Naive thymus-derived CD4-positive, alpha-beta T cell (primary cell): ENCODE data around the gene C5orf47. TPM values are rescaled to one million over a fixed set of nuclear protein-coding genes. Genes with fewer than 3 reads are reported as not detected.

Experiments
- ATAC-seq: fragments of 150-1000 bp; cut with Tn5 transposase; 2 replicates; pipeline ENCODE4 v1.10.0; 2021; ENCODE audit warnings: mild to moderate bottlenecking, moderate library complexity
- CTCF ChIA-PET: fragments of 350-600 bp; sonication (Branson Sonifier 250); formaldehyde crosslinking; loops from one replicate; lab custom pipeline; 2021; ENCODE audit warnings: antibody characterized with exemption; lab: Charles Lee
- POLR2A ChIA-PET: fragments of 350-600 bp; sonication (Branson Sonifier 250); formaldehyde crosslinking; loops from one replicate; lab custom pipeline; 2021; ENCODE audit warnings: antibody characterized with exemption, inconsistent platforms; lab: Charles Lee
- DNase-seq, 9 donors: peaks; one replicate each; pipeline versions ENCODE4 v3.0.0 to v3.0.0-alpha.2; 2020 to 2022; ENCODE audit warnings: mixed read lengths in 1 of 9
- H3K27ac ChIP-seq: one replicate; pipeline ENCODE4 v1.7.0; 2013; ENCODE audit warnings: mild to moderate bottlenecking, low read depth, low read length, moderate library complexity
- H3K27me3 ChIP-seq, 2 donors: one replicate each; pipeline ENCODE4 v1.7.0; 2013; ENCODE audit warnings: low read length in 2 of 2, mild to moderate bottlenecking in 2 of 2, moderate library complexity in 2 of 2; ENCODE audit not compliant: control insufficient read depth in 2 of 2, insufficient read depth in 2 of 2
- H3K36me3 ChIP-seq, 3 experiments: 1 replicate in 2 of 3; 2 replicates in 1 of 3; pipeline ENCODE4 v1.7.0; 2013; ENCODE audit warnings: low read length in 3 of 3, mild to moderate bottlenecking in 3 of 3, moderate library complexity in 1 of 3; ENCODE audit not compliant: insufficient read depth in 3 of 3, control insufficient read depth in 2 of 3
- H3K4me1 ChIP-seq, 2 donors: one replicate each; pipeline ENCODE4 v1.7.0; 2013; ENCODE audit warnings: low read length in 2 of 2, mild to moderate bottlenecking in 2 of 2, moderate library complexity in 1 of 2; ENCODE audit not compliant: control insufficient read depth in 2 of 2, insufficient read depth in 2 of 2
- H3K4me3 ChIP-seq: 2 replicates; pipeline ENCODE4 v1.7.0; 2013; ENCODE audit warnings: mild to moderate bottlenecking, low read length
- H3K9me3 ChIP-seq, 3 experiments: 1 replicate in 2 of 3; 2 replicates in 1 of 3; pipeline ENCODE4 v1.7.0; 2013; ENCODE audit warnings: low read length in 3 of 3; ENCODE audit not compliant: control insufficient read depth in 2 of 3
- H3K27ac Mint-ChIP-seq, 9 donors: one replicate each; pipeline ENCODE4 v1.8.0; 2020 to 2022; ENCODE audit warnings: mixed read lengths in 9 of 9, mild to moderate bottlenecking in 8 of 9, moderate library complexity in 5 of 9, inconsistent platforms in 2 of 9
- H3K27me3 Mint-ChIP-seq, 5 donors: one replicate each; pipeline ENCODE4 v1.8.0; 2021 to 2022; ENCODE audit warnings: mixed read lengths in 5 of 5, mild to moderate bottlenecking in 1 of 5
- H3K36me3 Mint-ChIP-seq, 5 donors: one replicate each; pipeline ENCODE4 v1.8.0; 2020 to 2022; ENCODE audit warnings: mixed read lengths in 5 of 5, mild to moderate bottlenecking in 3 of 5, inconsistent platforms in 1 of 5
- H3K4me1 Mint-ChIP-seq, 7 donors: one replicate each; pipeline ENCODE4 v1.8.0; 2020 to 2022; ENCODE audit warnings: mixed read lengths in 7 of 7, mild to moderate bottlenecking in 3 of 7, inconsistent platforms in 1 of 7
- H3K4me3 Mint-ChIP-seq, 10 donors: one replicate each; pipeline ENCODE4 v1.8.0; 2020 to 2022; ENCODE audit warnings: mild to moderate bottlenecking in 10 of 10, mixed read lengths in 10 of 10, moderate library complexity in 6 of 10, inconsistent platforms in 2 of 10
- H3K9me3 Mint-ChIP-seq, 11 donors: one replicate each; pipeline ENCODE4 v1.8.0; 2020 to 2022; ENCODE audit warnings: mixed read lengths in 11 of 11, mild to moderate bottlenecking in 4 of 11, inconsistent platforms in 1 of 11, moderate library complexity in 1 of 11
- intact Hi-C, 2 donors: fragments of 100-400 bp; cut with micrococcal nuclease; formaldehyde crosslinking; loops; one replicate each; pipeline ENCODE4 v1.15.1; 2023
- polyA plus RNA-seq, 2 donors: library from polyadenylated mRNA; unstranded; fragments of 300-500 nt; fragmentation: Illumina TruSeq; gene quantifications; one replicate each; pipeline ENCODE4 v1.2.3, GENCODE V29; 2021
- total RNA-seq, 6 experiments: library from RNA in 5 of 6; stranded (reverse) in 5 of 6; gene quantifications; 1 replicate in 5 of 6; 2 replicates in 1 of 6; pipeline ENCODE4 v1.2.3 and lab custom pipeline; 2021 to 2026

The C5orf47 gene
- total and polyA plus RNA-seq, 7 experiments from 2014 or later: not detected

DNA sequence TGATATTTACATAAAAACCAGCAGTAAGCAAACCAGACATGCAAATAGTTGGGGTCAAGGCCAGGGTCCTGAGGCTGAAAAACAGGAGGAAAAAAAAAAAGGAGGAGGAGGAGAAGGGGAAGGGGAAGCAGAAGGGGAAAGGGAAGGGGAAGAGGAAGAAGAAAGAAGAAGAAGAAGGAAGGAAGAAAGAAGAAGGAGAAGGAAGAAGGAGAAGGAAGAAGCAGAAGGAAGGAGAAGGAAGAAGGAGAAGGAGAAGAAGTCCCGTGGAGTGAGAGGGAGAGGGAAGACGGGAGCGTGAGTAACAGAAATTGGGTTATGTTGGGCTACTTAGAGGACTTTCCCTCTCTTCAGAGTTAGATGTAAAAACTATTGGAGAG, 31.9 kb downstream of the C5orf47 start:
- intact Hi-C loops: no loop called here
- CTCF ChIA-PET: no interaction called here
- no peak overlapping the region for H3K4me3 ChIP-seq
- Mint-ChIP-seq H3K4me3 (no peak overlapping the region), H3K36me3 (peaks cover 0 to 7% (median 4%) of the 10 kb centered on the region in 5 donors), H3K27ac (no peak overlapping the region), H3K27me3 (peaks cover 10 to 49% (median 44%) of the 10 kb centered on the region in 5 donors), H3K9me3 (peaks cover 0 to 17% (median 5%) of the 10 kb centered on the region in 11 donors), H3K4me1 (peaks cover 0 to 4% (median 0%) of the 10 kb centered on the region in 7 donors)
- H3K9me3 ChIP-seq: no peaks in the 10 kb centered on the region
- POLR2A ChIA-PET: no interaction called here
- ATAC-seq (no peak), DNase-seq (no peak)
- H3K36me3 ChIP-seq: no peaks in the 10 kb centered on the region
- H3K27ac ChIP-seq: no peak overlapping the region
- H3K4me1 ChIP-seq: no peaks in the 10 kb centered on the region
- H3K27me3 ChIP-seq: no peaks in the 10 kb centered on the region

DNA sequence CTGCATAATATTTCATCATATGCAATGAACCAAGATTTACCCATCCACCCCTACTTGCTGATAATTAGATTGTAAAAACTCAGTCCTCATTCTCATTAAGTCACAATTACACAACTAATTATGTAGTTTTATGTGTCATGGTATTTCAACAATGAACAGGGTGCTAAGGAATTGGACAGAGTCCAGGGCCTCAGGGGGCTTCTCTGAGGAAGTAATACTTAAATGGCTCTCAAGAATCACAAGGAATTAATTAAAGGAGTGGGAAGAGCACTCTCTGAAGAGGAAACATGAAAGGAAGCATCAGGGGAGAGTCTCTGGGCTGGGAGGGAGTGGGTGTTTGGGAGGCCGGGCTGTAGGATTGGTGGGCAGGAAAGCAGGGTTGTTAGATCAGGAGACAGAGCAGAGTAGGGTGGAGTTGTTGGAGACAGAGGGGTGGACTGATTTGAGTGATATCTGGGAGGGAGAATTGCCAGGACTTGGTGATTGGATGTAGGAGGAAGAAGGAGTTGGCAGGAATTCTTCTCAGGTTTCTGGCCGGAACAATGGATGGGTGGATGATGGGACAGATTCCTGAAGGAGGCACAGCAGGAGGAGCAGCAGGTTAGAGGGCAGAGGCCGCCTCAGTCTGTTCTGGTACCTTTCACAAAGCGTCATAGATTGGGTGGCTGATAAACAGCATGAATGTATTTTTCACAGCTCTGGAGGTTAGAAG, 33.6 kb downstream of the C5orf47 start:
- Mint-ChIP-seq H3K27me3 (peaks cover 12 to 53% (median 44%) of the 10 kb centered on the region in 5 donors), H3K27ac (no peak overlapping the region), H3K4me3 (no peak overlapping the region), H3K36me3 (peaks cover 0 to 7% (median 4%) of the 10 kb centered on the region in 5 donors), H3K9me3 (peaks cover 0 to 19% (median 5%) of the 10 kb centered on the region in 11 donors), H3K4me1 (peaks cover 0 to 4% (median 0%) of the 10 kb centered on the region in 7 donors)
- Histone ChIP-seq H3K27me3 (no peaks in the 10 kb centered on the region), H3K36me3 (no peaks in the 10 kb centered on the region), H3K27ac (no peak overlapping the region), H3K4me1 (no peaks in the 10 kb centered on the region), H3K4me3 (no peak overlapping the region), H3K9me3 (no peaks in the 10 kb centered on the region)
- ChIA-PET POLR2A (no interaction called here), CTCF (no interaction called here)
- DNase-seq (no peak), ATAC-seq (no peak)
- intact Hi-C loops: no loop called here

DNA sequence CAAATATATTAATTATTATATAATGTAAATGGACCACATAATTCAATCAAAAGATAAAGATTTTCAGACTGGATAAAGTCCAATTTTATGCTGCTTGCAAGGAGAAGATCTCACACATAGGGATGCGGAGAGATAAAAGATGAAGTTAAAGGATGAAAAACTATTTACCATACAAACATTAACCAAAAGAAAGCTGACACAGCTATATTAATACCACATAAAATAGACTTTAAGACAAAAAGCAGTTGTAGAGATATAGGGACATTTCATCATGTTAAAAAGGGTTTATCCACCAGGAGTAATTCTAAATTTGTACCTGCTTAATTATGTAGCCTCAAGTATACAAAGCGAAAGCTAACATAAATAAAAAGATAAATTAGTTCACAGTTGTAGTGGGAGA, 41.3 kb downstream of the C5orf47 start:
- H3K36me3 Mint-ChIP-seq: no peaks in the 10 kb centered on the region
- intact Hi-C loops: no loop called here
- H3K9me3 ChIP-seq: peaks cover 0 to 6% (median 0%) of the 10 kb centered on the region in 3 experiments
- ChIA-PET CTCF (interaction anchor here (0.6 kb wide), 1 partner anchor 75 kb away, joined by 3 read pairs; no protein-coding TSS in a partner anchor), POLR2A (no interaction called here)
- no peaks in the 10 kb centered on the region for H3K27me3 ChIP-seq
- no peak for ATAC-seq
- peaks cover 2 to 20% (median 9%) of the 10 kb centered on the region in 5 donors for H3K27me3 Mint-ChIP-seq
- H3K4me3 ChIP-seq: no peak overlapping the region
- no peak for DNase-seq
- H3K27ac Mint-ChIP-seq: no peak overlapping the region
- no peaks in the 10 kb centered on the region for H3K36me3 ChIP-seq
- no peak overlapping the region for H3K27ac ChIP-seq
- H3K9me3 Mint-ChIP-seq: peaks cover 0 to 49% (median 21%) of the 10 kb centered on the region in 11 donors
- H3K4me1 Mint-ChIP-seq: no peaks in the 10 kb centered on the region
- H3K4me3 Mint-ChIP-seq: no peak overlapping the region
- H3K4me1 ChIP-seq: no peaks in the 10 kb centered on the region

- Mint-ChIP-seq H3K4me3 (no peak overlapping the region), H3K36me3 (no peaks in the 10 kb centered on the region), H3K27ac (no peak overlapping the region), H3K9me3 (peaks cover 0 to 10% (median 2%) of the 10 kb centered on the region in 11 donors), H3K4me1 (no peaks in the 10 kb centered on the region), H3K27me3 (peaks cover 0 to 53% (median 43%) of the 10 kb centered on the region in 5 donors)
- ATAC-seq: no peak
- no peaks in the 10 kb centered on the region for H3K9me3 ChIP-seq
- no peaks in the 10 kb centered on the region for H3K4me1 ChIP-seq
- no peaks in the 10 kb centered on the region for H3K27me3 ChIP-seq
- no peak for DNase-seq
- H3K36me3 ChIP-seq: no peaks in the 10 kb centered on the region
- POLR2A ChIA-PET: no interaction called here
- H3K4me3 ChIP-seq: no peak overlapping the region
- no peak overlapping the region for H3K27ac ChIP-seq
- intact Hi-C loops: no loop called here
- CTCF ChIA-PET: no interaction called here
These were observed 55.7 kb downstream of the C5orf47 start for GRCh38 chr5:174044466-174045254.

DNA sequence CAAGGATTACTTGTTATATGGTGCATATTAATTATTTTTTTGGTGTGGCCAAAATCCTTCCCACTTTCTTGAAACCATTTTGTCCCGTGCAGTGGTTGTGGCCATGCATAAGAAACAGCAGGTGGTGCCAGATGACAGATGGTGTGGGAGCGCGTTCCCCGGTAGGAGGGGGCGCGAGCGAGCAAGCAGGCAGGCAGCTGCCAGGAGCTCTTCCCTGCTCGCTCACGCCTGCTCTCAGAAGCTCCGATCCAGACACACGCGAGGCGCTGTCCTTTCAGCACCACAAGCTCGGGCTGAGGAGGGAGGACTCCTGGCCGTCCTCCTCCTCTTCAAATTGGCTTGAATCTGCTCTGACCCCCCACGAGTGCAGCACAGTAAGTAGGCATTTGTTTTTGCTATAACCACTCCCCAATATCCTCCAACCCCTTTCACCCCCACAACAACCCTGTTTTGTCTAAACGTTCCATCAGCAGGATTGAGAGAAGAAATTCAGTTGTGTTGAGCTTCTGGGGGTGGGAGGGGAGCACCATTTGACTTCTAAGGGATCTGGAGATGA, 56.6 kb downstream of the C5orf47 start, which contains the start of gene NSG2:
Gene NSG2, plus strand, starts transcription at position 237 of the 556 bp plus-strand sequence. CDS start 1,050 bp downstream, outside the sequence.
- H3K4me3 ChIP-seq: no peak within 1 kb of the TSS

GRCh38 chr5:174046558-174046957, 57.6 kb downstream of the C5orf47 start:
- no peak for ATAC-seq
- Histone ChIP-seq H3K4me1 (no peaks in the 10 kb centered on the region), H3K9me3 (no peaks in the 10 kb centered on the region), H3K36me3 (no peaks in the 10 kb centered on the region), H3K27me3 (no peaks in the 10 kb centered on the region), H3K4me3 (no peak overlapping the region), H3K27ac (no peak overlapping the region)
- DNase-seq: no peak
- ChIA-PET CTCF (no interaction called here), POLR2A (no interaction called here)
- Mint-ChIP-seq H3K36me3 (no peaks in the 10 kb centered on the region), H3K27ac (no peak overlapping the region), H3K4me3 (no peak overlapping the region), H3K4me1 (no peaks in the 10 kb centered on the region), H3K9me3 (peaks cover 0 to 12% (median 2%) of the 10 kb centered on the region in 11 donors), H3K27me3 (peaks cover 0 to 59% (median 44%) of the 10 kb centered on the region in 5 donors)
- intact Hi-C loops: no loop called here

More for the DNA sequence above, 56.6 kb downstream of the C5orf47 start, which contains the start of gene NSG2:
- ChIA-PET POLR2A (no interaction called here), CTCF (no interaction called here)
- Histone ChIP-seq H3K36me3 (no peaks in the 10 kb centered on the region), H3K27ac (no peak within 1 kb of the TSS), H3K27me3 (no peaks in the 10 kb centered on the region), H3K4me1 (no peaks in the 10 kb centered on the region), H3K9me3 (no peaks in the 10 kb centered on the region)
- DNase-seq: peak in 2 of 9 donors; percentile 10 to 24
- H3K27ac Mint-ChIP-seq: no peak within 1 kb of the TSS
- intact Hi-C loops: no loop called here
- H3K4me1 Mint-ChIP-seq: no peaks in the 10 kb centered on the region
- H3K36me3 Mint-ChIP-seq: no peaks in the 10 kb centered on the region
- no peak within 1 kb of the TSS for H3K4me3 Mint-ChIP-seq
- peak; percentile 34 for ATAC-seq
- H3K27me3 Mint-ChIP-seq: peaks cover 0 to 52% (median 36%) of the 10 kb centered on the region in 5 donors
- peaks cover 0 to 10% (median 1%) of the 10 kb centered on the region in 11 donors for H3K9me3 Mint-ChIP-seq
